GM23338 (cell line): ENCODE data around the gene PSMB2. TPM values are rescaled to one million over a fixed set of nuclear protein-coding genes. Genes with fewer than 3 reads are reported as not detected.

Source experiments
- ATAC-seq: fragments of 200-7000 bp; cut with Tn5 transposase; 3 replicates; pipeline ENCODE4 v1.9.1; 2020
- DNase-seq: peaks from one replicate; pipeline ENCODE4 v3.0.0-alpha.2; 2015; ENCODE audit warnings: low spot score
- H2AFZ ChIP-seq: fragments of 200-600 bp; sonication (generic); 2 replicates; pipeline ENCODE4 v1.8.0; 2016; ENCODE audit warnings: antibody characterized with exemption, mild to moderate bottlenecking, moderate library complexity
- H3F3A ChIP-seq: fragments of 200-600 bp; sonication (generic); replicated peaks from 2 replicates; pipeline ENCODE4 v1.8.0; 2017; ENCODE audit warnings: antibody characterized with exemption, mixed run types, low read depth
- H3K27ac ChIP-seq: fragments of 200-600 bp; sonication (generic); 2 replicates; pipeline ENCODE4 v1.6.1; 2016; ENCODE audit warnings: low read depth
- H3K27me3 ChIP-seq: fragments of 200-600 bp; sonication (generic); 2 replicates; pipeline ENCODE4 v1.8.0; 2016; ENCODE audit warnings: mild to moderate bottlenecking, mixed run types, moderate library complexity; ENCODE audit not compliant: insufficient read depth
- H3K36me3 ChIP-seq: fragments of 200-600 bp; sonication (generic); 2 replicates; pipeline ENCODE4 v1.8.0; 2016; ENCODE audit warnings: mild to moderate bottlenecking; ENCODE audit not compliant: insufficient read depth
- H3K4me1 ChIP-seq: fragments of 200-600 bp; sonication (generic); 2 replicates; pipeline ENCODE4 v1.8.0; 2016; ENCODE audit warnings: mild to moderate bottlenecking, moderate library complexity; ENCODE audit not compliant: insufficient read depth
- H3K4me2 ChIP-seq: fragments of 200-600 bp; sonication (generic); 2 replicates; pipeline ENCODE4 v1.7.1; 2017; ENCODE audit warnings: mixed run types
- H3K4me3 ChIP-seq: fragments of 200-600 bp; sonication (generic); 2 replicates; pipeline ENCODE4 v1.6.1; 2016; ENCODE audit warnings: mixed run types
- H3K79me2 ChIP-seq: fragments of 200-600 bp; sonication (generic); replicated peaks from 2 replicates; pipeline ENCODE4 v1.8.0; 2017; ENCODE audit warnings: mild to moderate bottlenecking; ENCODE audit not compliant: insufficient read depth
- H3K9me2 ChIP-seq: fragments of 200-600 bp; sonication (generic); 2 replicates; pipeline ENCODE4 v1.8.0; 2017; ENCODE audit not compliant: insufficient read depth
- H4K20me1 ChIP-seq: fragments of 200-600 bp; sonication (generic); replicated peaks from 2 replicates; pipeline ENCODE4 v1.8.0; 2017; ENCODE audit warnings: mild to moderate bottlenecking; ENCODE audit not compliant: insufficient read depth
- H3K27ac Mint-ChIP-seq: 2 replicates; pipeline ENCODE4 v1.8.0; 2020; ENCODE audit warnings: inconsistent platforms, mild to moderate bottlenecking, moderate library complexity, mixed read lengths
- H3K27me3 Mint-ChIP-seq: 3 replicates; pipeline ENCODE4 v1.8.0; 2022; ENCODE audit warnings: low read depth, mild to moderate bottlenecking, moderate library complexity, mixed read lengths, inconsistent platforms; ENCODE audit not compliant: insufficient read depth, poor library complexity
- H3K36me3 Mint-ChIP-seq: 3 replicates; pipeline ENCODE4 v1.8.0; 2021; ENCODE audit warnings: low read depth, mild to moderate bottlenecking, inconsistent platforms, moderate library complexity, mixed read lengths
- H3K4me1 Mint-ChIP-seq: 3 replicates; pipeline ENCODE4 v1.8.0; 2020; ENCODE audit warnings: mild to moderate bottlenecking, inconsistent platforms, mixed read lengths
- H3K4me3 Mint-ChIP-seq: 3 replicates; pipeline ENCODE4 v1.8.0; 2021; ENCODE audit warnings: moderate library complexity, mild to moderate bottlenecking, inconsistent platforms, mixed read lengths
- H3K9me3 Mint-ChIP-seq: 3 replicates; pipeline ENCODE4 v1.8.0; 2020; ENCODE audit warnings: moderate library complexity, mild to moderate bottlenecking, inconsistent platforms, mixed read lengths
- CREB1 ChIP-seq: fragments of 250-450 bp; sonication (Bioruptor Pico); IDR thresholded peaks from 2 replicates; pipeline ENCODE4 v1.5.0; 2020; ENCODE audit warnings: low read depth, mild to moderate bottlenecking, moderate library complexity
- CTCF ChIP-seq, 2 experiments: fragments of 200-600 bp in 1 of 2; sonication (generic) in 1 of 2; conservative IDR thresholded peaks; 2 replicates each; pipeline versions ENCODE4 v1.5.1 to v1.6.1; 2016 to 2017; ENCODE audit warnings: antibody characterized with exemption in 2 of 2, low read depth in 2 of 2, mild to moderate bottlenecking in 2 of 2, moderate library complexity in 1 of 2
- ETS1 ChIP-seq: IDR thresholded peaks from 2 replicates; pipeline ENCODE4 v1.6.1; 2016; ENCODE audit warnings: antibody characterized with exemption
- EZH2 ChIP-seq: fragments of 200-600 bp; sonication (generic); IDR thresholded peaks from one replicate; pipeline ENCODE4 v1.8.0; 2017; ENCODE audit warnings: antibody characterized with exemption, mild to moderate bottlenecking, low read depth; ENCODE audit not compliant: unreplicated experiment
- EZH2phosphoT487 ChIP-seq: fragments of 200-600 bp; sonication (generic); IDR thresholded peaks from one replicate; pipeline ENCODE4 v1.8.1; 2018; ENCODE audit warnings: antibody characterized with exemption; ENCODE audit not compliant: unreplicated experiment
- JUNB ChIP-seq: IDR thresholded peaks from one replicate; pipeline ENCODE4 v1.6.1; 2016; ENCODE audit warnings: antibody characterized with exemption; ENCODE audit not compliant: unreplicated experiment
- NANOG ChIP-seq: IDR thresholded peaks from 2 replicates; pipeline ENCODE4 v1.6.1; 2016; ENCODE audit warnings: antibody characterized with exemption, borderline replicate concordance
- POLR2AphosphoS5 ChIP-seq: IDR thresholded peaks from 2 replicates; pipeline ENCODE4 v1.6.1; 2016; ENCODE audit warnings: antibody characterized with exemption, low read depth
- REST ChIP-seq: IDR thresholded peaks from one replicate; pipeline ENCODE4 v1.6.1; 2018; ENCODE audit warnings: antibody characterized with exemption; ENCODE audit not compliant: unreplicated experiment
- ZNF114 ChIP-seq: fragments of 250-450 bp; sonication (Bioruptor Pico); IDR thresholded peaks from 2 replicates; pipeline ENCODE4 v1.5.0; 2020; ENCODE audit warnings: mild to moderate bottlenecking, moderate library complexity
- ZNF331 ChIP-seq: fragments of 250-450 bp; sonication (Bioruptor Pico); IDR thresholded peaks from 2 replicates; pipeline ENCODE4 v1.5.0; 2020; ENCODE audit warnings: low read depth, mild to moderate bottlenecking, moderate library complexity
- polyA plus RNA-seq: library from polyadenylated mRNA; unstranded; fragments of >200 nt; fragmentation: Nextera tagmentation; extraction: Ambion mirVana; gene quantifications from 2 replicates; pipeline ENCODE4 v1.2.1, GENCODE V29; 2016
- total RNA-seq: library from RNA; depleted of rRNA; stranded (reverse); fragments of >200 nt; shearing (Covaris generic); gene quantifications from 2 replicates; pipeline ENCODE4 v1.2.3, GENCODE V29; 2014

The PSMB2 gene
- total and polyA plus RNA-seq, 2 experiments from 2014 or later = 68.2 to 147 TPM

- no peak for TF ChIP-seq CTCF (conservative IDR thresholded peaks at IDR 0.05; ENCODE audit: low read depth in 2 of 2)
- no peak for TF ChIP-seq JUNB
- TF ChIP-seq ZNF331 (CRISPR knock-in tag) = no peak
- no peak for TF ChIP-seq NANOG
- TF ChIP-seq EZH2 = no peak
Measured at GRCh38 chr1:35680271-35680670, 38.9 kb upstream of the PSMB2 start (continued).

GRCh38 chr1:35675773-35676172 is 34.4 kb upstream of the PSMB2 start:
- ATAC-seq (no peak), DNase-seq (no peak)
- Histone ChIP-seq H3K79me2 (no peaks in the 10 kb centered on the region), H4K20me1 (no peaks in the 10 kb centered on the region), H3K27me3 (no peaks in the 10 kb centered on the region), H3K4me3 (no peak overlapping the region), H3K9me2 (no peaks in the 10 kb centered on the region), H3F3A (no peaks in the 10 kb centered on the region), H3K4me2 (no peak overlapping the region), H3K27ac (no peak overlapping the region), H3K4me1 (no peaks in the 10 kb centered on the region), H2AFZ (no peak overlapping the region), H3K36me3 (no peaks in the 10 kb centered on the region)
- Mint-ChIP-seq H3K36me3 (no peaks in the 10 kb centered on the region), H3K27me3 (peaks cover 2% of the 10 kb centered on the region), H3K4me1 (peaks cover 4% of the 10 kb centered on the region; the same call in 2 of the 3 replicates), H3K27ac (no peak overlapping the region), H3K9me3 (no peaks in the 10 kb centered on the region; the same call in 2 of the 3 replicates), H3K4me3 (no peak overlapping the region)
- TF ChIP-seq ZNF114 (no peak), REST (no peak), ZNF331 (CRISPR knock-in tag) (no peak), EZH2phosphoT487 (no peak), ETS1 (no peak), NANOG (no peak), CREB1 (CRISPR knock-in tag) (no peak), CTCF (conservative IDR thresholded peaks at IDR 0.05; ENCODE audit: low read depth in 2 of 2) (no peak), JUNB (no peak), POLR2AphosphoS5 (no peak)
